ENCODE data around the gene JOSD2. TPM values are rescaled to one million over a fixed set of nuclear protein-coding genes. Genes with fewer than 3 reads are reported as not detected.

The JOSD2 gene
- total RNA-seq, 1 experiment from 2014 or later = 5.4 TPM

DNA sequence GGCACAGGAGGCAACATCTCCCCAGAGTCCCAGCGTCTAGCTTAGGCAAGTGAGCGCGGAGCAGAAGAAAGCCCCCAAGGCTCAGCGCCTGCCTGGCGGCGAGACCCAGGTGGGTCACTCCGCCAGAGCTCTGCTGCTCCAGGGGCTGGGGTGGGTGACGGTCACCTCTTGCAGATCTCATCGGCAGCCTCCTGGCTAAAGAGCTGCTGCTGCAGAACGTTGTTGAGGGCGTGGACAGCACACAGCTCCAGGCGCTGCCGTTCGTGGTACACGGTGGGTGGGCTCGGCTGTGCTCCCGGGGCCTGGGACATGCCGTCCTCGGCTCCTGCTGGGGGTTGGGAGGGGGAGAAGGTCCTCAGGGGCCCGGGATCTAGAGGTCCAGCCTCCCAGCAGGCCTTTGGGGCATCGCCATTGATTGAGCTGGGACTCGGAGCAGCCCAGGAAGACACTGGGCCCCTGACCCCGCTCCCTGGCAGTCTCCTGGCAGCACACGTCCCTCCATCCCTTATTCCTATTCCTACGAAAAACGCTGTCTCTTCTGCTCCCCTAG lies 795 bp downstream of the JOSD2 start:
- TF ChIP-seq, protein P1, sequence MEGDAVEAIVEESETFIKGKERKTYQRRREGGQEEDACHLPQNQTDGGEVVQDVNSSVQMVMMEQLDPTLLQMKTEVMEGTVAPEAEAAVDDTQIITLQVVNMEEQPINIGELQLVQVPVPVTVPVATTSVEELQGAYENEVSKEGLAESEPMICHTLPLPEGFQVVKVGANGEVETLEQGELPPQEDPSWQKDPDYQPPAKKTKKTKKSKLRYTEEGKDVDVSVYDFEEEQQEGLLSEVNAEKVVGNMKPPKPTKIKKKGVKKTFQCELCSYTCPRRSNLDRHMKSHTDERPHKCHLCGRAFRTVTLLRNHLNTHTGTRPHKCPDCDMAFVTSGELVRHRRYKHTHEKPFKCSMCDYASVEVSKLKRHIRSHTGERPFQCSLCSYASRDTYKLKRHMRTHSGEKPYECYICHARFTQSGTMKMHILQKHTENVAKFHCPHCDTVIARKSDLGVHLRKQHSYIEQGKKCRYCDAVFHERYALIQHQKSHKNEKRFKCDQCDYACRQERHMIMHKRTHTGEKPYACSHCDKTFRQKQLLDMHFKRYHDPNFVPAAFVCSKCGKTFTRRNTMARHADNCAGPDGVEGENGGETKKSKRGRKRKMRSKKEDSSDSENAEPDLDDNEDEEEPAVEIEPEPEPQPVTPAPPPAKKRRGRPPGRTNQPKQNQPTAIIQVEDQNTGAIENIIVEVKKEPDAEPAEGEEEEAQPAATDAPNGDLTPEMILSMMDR (conservative IDR thresholded peaks at IDR 0.05) = no peak
- Mint-ChIP-seq H3K36me3 (ENCODE audit: insufficient read depth in 1 of 3, low read depth in 3 of 3) (no peaks in the 10 kb centered on the region; a peak in 1 of 7 replicates), H3K9me3 (no peaks in the 10 kb centered on the region; a peak in 1 of 5 replicates), H3K4me1 (peaks cover 7 to 27% of the 10 kb centered on the region in 2 experiments), H3K27me3 (ENCODE audit: low read depth) (peaks cover 47% of the 10 kb centered on the region), H3K4me3 (peak overlapping the region; percentile 81 to 87), H3K27ac (peak overlapping the region in 2 of 3 experiments; percentile 89 to 97; a peak in 3 of 7 replicates)
- no peak overlapping the region for H3T11ph ChIP-seq (ENCODE audit: low read length)
- H3K4ac ChIP-seq (ENCODE audit: low read depth, low read length) = no peak overlapping the region
- no peak overlapping the region for H4K91ac ChIP-seq (ENCODE audit: insufficient read length, low read depth, low read length)
- no peak overlapping the region for H3K23ac ChIP-seq (ENCODE audit: insufficient read length, low read depth, low read length)
- H2BK12ac ChIP-seq (ENCODE audit: insufficient read length, low read depth, low read length) = no peak overlapping the region
- peak overlapping the region; percentile 40 for H3K18ac ChIP-seq (ENCODE audit: insufficient read length, low read depth, low read length)
- H3K79me2 ChIP-seq (ENCODE audit: insufficient read depth, low read length) = no peaks in the 10 kb centered on the region
- no peak overlapping the region for H2BK20ac ChIP-seq (ENCODE audit: low read depth, low read length, poor library complexity, severe bottlenecking)
- H4K20me1 ChIP-seq (ENCODE audit: control insufficient read depth, insufficient read depth, insufficient read length) = no peaks in the 10 kb centered on the region
- H2AK5ac ChIP-seq (ENCODE audit: insufficient read length, low read length) = no peak overlapping the region
- H2BK5ac ChIP-seq (ENCODE audit: insufficient read length, low read length) = no peak overlapping the region
- H3K27ac ChIP-seq (ENCODE audit: insufficient read length, low read depth, low read length) = no peak overlapping the region
- H3K4me1 ChIP-seq (ENCODE audit: insufficient read depth, low read length) = no peaks in the 10 kb centered on the region
- no peaks in the 10 kb centered on the region for H3K79me1 ChIP-seq (ENCODE audit: insufficient read depth, low read depth, low read length, poor library complexity, severe bottlenecking)
- H3K14ac ChIP-seq (ENCODE audit: insufficient read depth, low read length) = peak overlapping the region; percentile 36; the same call in 1 of the 2 replicates
- no peaks in the 10 kb centered on the region for H3K23me2 ChIP-seq (ENCODE audit: insufficient read length, low read depth, low read length, poor library complexity, severe bottlenecking)
- no peak for DNase-seq
- H2BK120ac ChIP-seq (ENCODE audit: low read depth, low read length, poor library complexity, severe bottlenecking) = no peak overlapping the region
- H2BK15ac ChIP-seq (ENCODE audit: low read depth, low read length) = no peak overlapping the region
- H3K56ac ChIP-seq (ENCODE audit: insufficient read length, low read depth, low read length) = no peak overlapping the region
- no peak overlapping the region for H3K9ac ChIP-seq (ENCODE audit: extremely low read depth, insufficient read length, low read length)
- no peak overlapping the region for H4K8ac ChIP-seq (replicated peaks; ENCODE audit: insufficient read length, low read depth, low read length)
- peak overlapping the region; percentile 57 for H3K4me2 ChIP-seq (ENCODE audit: insufficient read depth, insufficient read length, low read length)
- H4K5ac ChIP-seq (ENCODE audit: insufficient read length, low read depth, low read length) = no peak overlapping the region
- no CpG with 5 or more reads among the region's 26 CpGs for WGBS (ENCODE audit: extremely low coverage, insufficient read length, low lambda C conversion rate)
- no peaks in the 10 kb centered on the region for H3K9me3 ChIP-seq (ENCODE audit: control insufficient read depth, low read depth, low read length)
- H2AFZ ChIP-seq (ENCODE audit: low read length) = no peak overlapping the region
- peaks cover 2% of the 10 kb centered on the region; the same call in 1 of the 2 replicates for H3K27me3 ChIP-seq (ENCODE audit: insufficient read depth, low read length)

All from H9 (cell line).